ENCODE results near the gene LRP5.
"Not testable (repeated sequence)": the region's sequence is repeated elsewhere in the genome, so short reads cannot be mapped to it uniquely, and the experiment has no call there.

GRCh38 chr11:68400584-68400983, 88.2 kb downstream of the LRP5 start:
- TF ChIP-seq CTCF (conservative IDR thresholded peaks at IDR 0.05; ENCODE audit: low read length); EZH2phosphoT487 (IDR thresholded peaks at IDR 0.05; ENCODE audit: borderline replicate concordance): not testable (repeated sequence)

Data from Loucy (cell line).